Smooth muscle cell (in vitro differentiated cells): ENCODE data around the gene CIAPIN1. TPM values are rescaled to one million over a fixed set of nuclear protein-coding genes. Genes with fewer than 3 reads are reported as not detected.

Experiments
- DNase-seq: peaks from one replicate; lab custom pipeline; 2025; ENCODE audit not compliant: unreplicated experiment; lab: John Stamatoyannopoulos, UW
- H2AFZ ChIP-seq: fragments of 200-600 bp; sonication (generic); 2 replicates; pipeline ENCODE4 v1.6.0; 2016; ENCODE audit warnings: antibody characterized with exemption, low read depth, mild to moderate bottlenecking
- H3F3A ChIP-seq: fragments of 200-600 bp; sonication (generic); 2 replicates; pipeline ENCODE4 v1.6.0; 2017; ENCODE audit warnings: antibody characterized with exemption, low read depth
- H3K27ac ChIP-seq: fragments of 200-600 bp; sonication (generic); 2 replicates; pipeline ENCODE4 v1.5.1; 2016; ENCODE audit warnings: low read depth, mild to moderate bottlenecking
- H3K27me3 ChIP-seq: fragments of 200-600 bp; sonication (generic); 2 replicates; pipeline ENCODE4 v1.6.1; 2016; ENCODE audit warnings: low read depth, mild to moderate bottlenecking
- H3K36me3 ChIP-seq: fragments of 200-600 bp; sonication (generic); 2 replicates; pipeline ENCODE4 v1.5.1; 2016; ENCODE audit warnings: low read depth
- H3K4me1 ChIP-seq: fragments of 200-600 bp; sonication (generic); 2 replicates; pipeline ENCODE4 v1.5.1; 2016; ENCODE audit warnings: low read depth
- H3K4me2 ChIP-seq: fragments of 200-600 bp; sonication (generic); 2 replicates; pipeline ENCODE4 v1.6.0; 2016; ENCODE audit warnings: mild to moderate bottlenecking
- H3K4me3 ChIP-seq: fragments of 200-600 bp; sonication (generic); 2 replicates; pipeline ENCODE4 v1.5.1; 2016; ENCODE audit warnings: mild to moderate bottlenecking
- H3K79me2 ChIP-seq: fragments of 200-600 bp; sonication (generic); 2 replicates; pipeline ENCODE4 v1.6.0; 2016; ENCODE audit warnings: low read depth, mild to moderate bottlenecking
- H3K9ac ChIP-seq: fragments of 200-600 bp; sonication (generic); 2 replicates; pipeline ENCODE4 v1.6.0; 2016; ENCODE audit warnings: low read depth
- H3K9me3 ChIP-seq: fragments of 200-600 bp; sonication (generic); replicated peaks from 2 replicates; pipeline ENCODE4 v1.5.1; 2016; ENCODE audit warnings: low read depth
- H4K20me1 ChIP-seq: fragments of 200-600 bp; sonication (generic); 2 replicates; pipeline ENCODE4 v1.6.0; 2016; ENCODE audit warnings: low read depth
- WGBS: methylation state at CpG from one replicate; pipeline ENCODE4 v1.1.7; 2016; ENCODE audit warnings: low lambda C conversion rate; 5-methylcytosine and 5-hydroxymethylcytosine counted together
- polyA plus RNA-seq: library from polyadenylated mRNA; unstranded; fragments of >200 nt; fragmentation: Nextera tagmentation; extraction: Ambion mirVana; gene quantifications from 2 replicates; pipeline ENCODE4 v1.2.1, GENCODE V29; 2016
- total RNA-seq: library from RNA; depleted of rRNA; stranded (reverse); fragments of >200 nt; gene quantifications from 2 replicates; pipeline ENCODE4 v1.2.3, GENCODE V29; 2014
- TF ChIP-seq, protein P1 (sequence below): fragments of 200-600 bp; sonication (generic); IDR thresholded peaks from 2 replicates; pipeline ENCODE4 v1.5.1; 2017; ENCODE audit warnings: borderline replicate concordance, mild to moderate bottlenecking, antibody characterized with exemption; ENCODE audit not compliant: insufficient read depth, poor library complexity, severe bottlenecking

CIAPIN1 gene
- total and polyA plus RNA-seq, 2 experiments from 2014 or later: 36.6 to 58.1 TPM

DNA sequence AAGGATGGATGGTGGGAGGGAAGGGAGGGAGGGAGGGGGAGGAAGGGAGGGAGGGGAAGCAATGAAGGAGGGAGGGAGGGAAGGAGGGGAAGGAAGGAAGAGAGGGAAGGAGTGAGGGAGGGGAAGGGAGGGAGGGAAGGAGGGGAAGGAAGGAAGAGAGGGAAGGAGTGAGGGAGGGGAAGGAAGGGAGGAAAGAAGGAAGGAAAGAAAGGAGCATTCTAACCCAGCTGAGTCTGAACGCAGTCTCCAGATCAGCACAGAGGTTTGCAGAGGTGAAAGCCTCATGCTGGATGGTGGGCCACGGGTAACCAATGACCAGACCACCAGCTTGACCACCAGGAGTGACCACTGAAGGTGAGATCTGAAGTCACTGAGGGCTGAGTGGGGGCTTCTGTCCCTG lies 24.0 kb downstream of the CIAPIN1 start:
- H3K79me2 ChIP-seq: no peaks in the 10 kb centered on the region
- H3K4me3 ChIP-seq: no peak overlapping the region
- H3F3A ChIP-seq: no peaks in the 10 kb centered on the region
- no peaks in the 10 kb centered on the region for H3K9me3 ChIP-seq
- no peaks in the 10 kb centered on the region for H3K27me3 ChIP-seq
- DNase-seq: no peak
- H2AFZ ChIP-seq: no peak overlapping the region
- no peak overlapping the region for H3K4me2 ChIP-seq
- 87% methylated on average over 2 of the region's 2 CpGs for WGBS
- H3K27ac ChIP-seq: no peak overlapping the region
- TF ChIP-seq, protein P1, sequence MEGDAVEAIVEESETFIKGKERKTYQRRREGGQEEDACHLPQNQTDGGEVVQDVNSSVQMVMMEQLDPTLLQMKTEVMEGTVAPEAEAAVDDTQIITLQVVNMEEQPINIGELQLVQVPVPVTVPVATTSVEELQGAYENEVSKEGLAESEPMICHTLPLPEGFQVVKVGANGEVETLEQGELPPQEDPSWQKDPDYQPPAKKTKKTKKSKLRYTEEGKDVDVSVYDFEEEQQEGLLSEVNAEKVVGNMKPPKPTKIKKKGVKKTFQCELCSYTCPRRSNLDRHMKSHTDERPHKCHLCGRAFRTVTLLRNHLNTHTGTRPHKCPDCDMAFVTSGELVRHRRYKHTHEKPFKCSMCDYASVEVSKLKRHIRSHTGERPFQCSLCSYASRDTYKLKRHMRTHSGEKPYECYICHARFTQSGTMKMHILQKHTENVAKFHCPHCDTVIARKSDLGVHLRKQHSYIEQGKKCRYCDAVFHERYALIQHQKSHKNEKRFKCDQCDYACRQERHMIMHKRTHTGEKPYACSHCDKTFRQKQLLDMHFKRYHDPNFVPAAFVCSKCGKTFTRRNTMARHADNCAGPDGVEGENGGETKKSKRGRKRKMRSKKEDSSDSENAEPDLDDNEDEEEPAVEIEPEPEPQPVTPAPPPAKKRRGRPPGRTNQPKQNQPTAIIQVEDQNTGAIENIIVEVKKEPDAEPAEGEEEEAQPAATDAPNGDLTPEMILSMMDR: no peak
- no peak overlapping the region for H3K9ac ChIP-seq
- no peaks in the 10 kb centered on the region for H4K20me1 ChIP-seq
- peaks cover 5% of the 10 kb centered on the region for H3K4me1 ChIP-seq
- H3K36me3 ChIP-seq: peaks cover 3% of the 10 kb centered on the region

DNA sequence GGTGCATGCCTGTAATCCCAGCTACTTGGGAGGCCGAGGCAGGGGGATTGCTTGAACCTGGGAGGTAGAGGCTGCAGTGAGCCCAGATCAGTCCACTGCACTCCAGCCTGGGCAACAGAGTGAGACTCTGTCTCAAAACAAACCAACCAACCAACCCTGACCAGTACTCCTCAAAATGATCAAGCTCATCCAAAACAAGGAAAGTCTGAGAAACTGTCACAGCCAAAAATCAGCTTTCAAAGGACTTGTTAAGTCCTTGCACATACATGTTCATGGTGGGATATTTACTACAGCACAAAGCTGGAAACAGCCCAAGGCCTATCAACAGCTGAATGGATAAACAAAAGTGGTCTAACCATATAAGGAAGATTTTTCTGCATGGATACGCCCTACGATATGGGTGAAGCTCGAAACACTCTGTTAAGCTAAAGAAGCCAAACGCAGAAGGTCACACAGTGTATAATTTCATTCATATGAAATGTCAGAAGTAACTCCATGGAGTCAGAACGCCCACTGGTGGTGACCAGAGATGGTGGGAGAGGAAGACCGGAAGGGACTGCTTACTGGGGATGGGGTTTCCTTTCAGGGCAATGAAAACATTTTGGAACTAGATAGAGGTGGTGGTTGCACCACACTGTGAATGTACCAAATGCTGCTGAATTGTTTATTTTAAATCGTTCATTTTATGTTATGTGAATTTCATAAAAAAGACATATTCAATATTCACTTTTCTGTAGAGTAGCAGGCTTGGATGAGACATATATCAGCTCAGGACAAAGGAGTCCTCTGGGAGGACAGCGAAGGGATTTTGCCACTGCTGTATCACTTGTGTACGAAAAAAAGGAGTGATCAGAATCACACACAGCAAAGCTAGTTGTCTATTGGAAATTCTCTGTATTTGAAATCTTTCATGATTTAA lies 24.9 kb downstream of the CIAPIN1 start:
- Histone ChIP-seq H3K9ac (no peak overlapping the region), H3F3A (no peaks in the 10 kb centered on the region), H3K9me3 (no peaks in the 10 kb centered on the region), H3K4me2 (no peak overlapping the region), H3K79me2 (no peaks in the 10 kb centered on the region), H3K4me1 (peaks cover 5% of the 10 kb centered on the region), H3K27me3 (no peaks in the 10 kb centered on the region), H2AFZ (peak overlapping the region; percentile 18), H4K20me1 (no peaks in the 10 kb centered on the region), H3K27ac (no peak overlapping the region), H3K36me3 (no peaks in the 10 kb centered on the region), H3K4me3 (no peak overlapping the region)
- 52% methylated on average over 10 of the region's 10 CpGs for WGBS
- TF ChIP-seq, protein P1: peak; percentile 55
- DNase-seq: no peak

DNA sequence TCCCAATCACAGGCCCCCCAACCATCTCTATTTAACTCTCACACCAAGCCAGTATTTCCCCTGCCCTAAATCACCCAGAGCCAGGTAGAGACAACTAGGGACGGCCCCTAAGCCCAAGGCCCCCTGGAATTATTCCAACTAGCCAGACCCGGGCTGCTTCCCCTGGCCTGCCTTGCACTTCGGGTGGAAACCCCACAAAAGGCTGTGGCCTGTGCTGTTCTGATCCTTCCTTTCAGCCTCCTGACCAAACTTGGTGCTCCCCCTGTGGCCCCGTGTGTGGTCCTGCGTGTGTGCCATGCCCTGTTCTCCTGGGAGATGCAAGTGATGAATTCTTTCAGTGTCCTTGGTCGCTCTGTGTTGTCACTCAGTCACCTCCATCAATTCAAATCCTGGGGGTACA lies 27.7 kb downstream of the CIAPIN1 start:
- H4K20me1 ChIP-seq: no peaks in the 10 kb centered on the region
- H3K9me3 ChIP-seq: no peaks in the 10 kb centered on the region
- no peaks in the 10 kb centered on the region for H3F3A ChIP-seq
- H3K4me3 ChIP-seq: no peak overlapping the region
- TF ChIP-seq, protein P1: no peak
- no peak overlapping the region for H3K27ac ChIP-seq
- peaks cover 5% of the 10 kb centered on the region for H3K4me1 ChIP-seq
- H3K27me3 ChIP-seq: no peaks in the 10 kb centered on the region
- no peaks in the 10 kb centered on the region for H3K79me2 ChIP-seq
- WGBS: 89% methylated on average over 6 of the region's 6 CpGs
- H2AFZ ChIP-seq: peak overlapping the region; percentile 85
- no peaks in the 10 kb centered on the region for H3K36me3 ChIP-seq
- no peak overlapping the region for H3K9ac ChIP-seq
- H3K4me2 ChIP-seq: no peak overlapping the region
- DNase-seq: no peak
